Measurements from ENCODE around the gene PRELP.

DNA sequence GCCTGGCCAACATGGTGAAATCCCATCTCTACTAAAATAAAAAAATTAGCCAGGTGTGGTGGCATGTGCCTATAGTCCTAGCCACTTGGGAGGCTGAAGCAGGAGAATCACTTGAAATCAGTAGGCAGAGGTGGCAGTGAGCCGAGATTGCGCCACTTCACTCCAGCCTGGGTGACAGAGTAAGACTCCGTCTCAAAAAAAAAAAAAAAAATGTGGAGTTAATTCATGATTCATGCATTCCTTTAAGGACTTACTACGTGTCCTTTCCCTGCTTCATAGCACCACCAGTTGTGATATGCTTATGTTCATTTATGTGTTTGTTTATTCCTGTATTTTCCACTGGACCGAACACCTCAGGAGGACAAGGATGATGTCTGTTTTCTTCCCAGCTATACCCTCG lies 12.7 kb upstream of the PRELP start:
- TF ChIP-seq YY1 (IDR thresholded peaks at IDR 0.05; ENCODE audit: insufficient read depth, insufficient read length) = no peak
- no peak for TF ChIP-seq SUZ12 (IDR thresholded peaks at IDR 0.05; ENCODE audit: extremely low read depth, insufficient read depth, insufficient read length)
- no peak for TF ChIP-seq ZNF274 (IDR thresholded peaks at IDR 0.05; ENCODE audit: low read depth, low read length)
